HG02970 (cell line): ENCODE results near the gene RABGGTA.
A peak's percentile ranks its signal among the peaks of the same experiment; 100 is the strongest.
"Not testable (repeated sequence)": the region's sequence is repeated elsewhere in the genome, so short reads cannot be mapped to it uniquely, and the experiment has no call there.

Experiments used
- ATAC-seq: cut with Tn5 transposase; IDR thresholded peaks from one replicate; pipeline ENCODE4 v1.9.1; 2021; ENCODE audit warnings: mild to moderate bottlenecking, moderate library complexity, moderate number of reproducible peaks; ENCODE audit not compliant: unreplicated experiment, low FRiP score

Gene RABGGTA

DNA sequence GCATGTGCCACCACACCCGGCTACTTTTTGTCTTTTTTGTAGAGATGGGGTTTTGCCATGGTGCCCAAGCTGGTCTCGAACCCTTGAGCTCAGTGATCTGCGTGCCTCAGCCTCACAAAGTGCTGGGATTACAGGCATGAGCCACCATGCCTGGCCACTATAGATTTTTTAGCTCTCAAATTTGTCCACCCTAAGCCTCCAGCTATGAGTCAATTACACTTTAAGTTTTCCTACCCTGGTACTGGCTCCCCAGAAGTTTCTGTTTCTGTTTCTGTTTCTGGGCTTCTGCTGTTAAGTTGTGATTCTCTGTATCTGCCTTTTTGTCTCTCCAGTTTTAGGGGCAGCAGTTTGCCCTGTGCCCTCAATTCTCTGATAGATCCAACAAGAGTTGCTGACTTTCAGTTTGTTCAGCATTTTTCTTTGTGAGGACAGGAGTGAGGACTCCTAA is 24.6 kb downstream of the RABGGTA start:
- ATAC-seq, result no peak

GRCh38 chr14:24245350-24245749 is 26.0 kb downstream of the RABGGTA start:
- ATAC-seq, result not testable (repeated sequence)

- no peak for ATAC-seq
Observed at GRCh38 chr14:24243336-24243836, 28.0 kb downstream of the RABGGTA start.

DNA sequence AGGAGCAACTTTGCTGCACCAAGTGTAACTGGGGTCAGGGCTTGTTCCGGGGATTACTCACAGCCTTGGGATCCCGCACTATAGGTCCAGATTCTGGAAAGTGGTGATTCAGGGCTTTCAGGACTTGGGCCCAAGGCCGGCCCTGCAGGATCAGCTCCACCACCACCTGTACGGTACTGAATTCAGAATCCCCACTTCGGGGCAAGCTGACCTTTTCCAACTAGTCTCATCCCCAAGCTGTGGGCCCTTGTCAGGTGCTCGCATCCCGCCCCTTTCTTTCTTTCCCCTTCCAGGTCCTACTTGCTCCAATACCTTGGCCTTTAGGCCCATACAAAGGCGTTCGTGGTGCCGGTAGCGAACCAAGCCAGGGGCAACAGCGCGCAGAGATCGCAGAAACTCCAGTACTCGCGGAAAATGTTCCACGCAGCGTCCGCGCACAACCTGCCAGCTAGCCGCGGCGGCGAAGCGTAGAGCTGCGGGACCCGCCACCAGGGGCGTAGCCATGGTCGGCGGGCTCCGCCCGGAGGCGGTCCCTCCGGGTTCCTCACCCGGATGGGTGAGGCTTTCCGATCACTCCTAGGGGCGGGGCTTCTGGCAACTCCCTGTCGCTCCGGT is 29.5 kb downstream of the RABGGTA start:
- ATAC-seq, result peak; percentile 70

GRCh38 chr14:24240110-24240918 is 31.1 kb downstream of the RABGGTA start:
- no peak for ATAC-seq

- no peak for ATAC-seq
Observed at GRCh38 chr14:24238527-24239037, 32.8 kb downstream of the RABGGTA start.

DNA sequence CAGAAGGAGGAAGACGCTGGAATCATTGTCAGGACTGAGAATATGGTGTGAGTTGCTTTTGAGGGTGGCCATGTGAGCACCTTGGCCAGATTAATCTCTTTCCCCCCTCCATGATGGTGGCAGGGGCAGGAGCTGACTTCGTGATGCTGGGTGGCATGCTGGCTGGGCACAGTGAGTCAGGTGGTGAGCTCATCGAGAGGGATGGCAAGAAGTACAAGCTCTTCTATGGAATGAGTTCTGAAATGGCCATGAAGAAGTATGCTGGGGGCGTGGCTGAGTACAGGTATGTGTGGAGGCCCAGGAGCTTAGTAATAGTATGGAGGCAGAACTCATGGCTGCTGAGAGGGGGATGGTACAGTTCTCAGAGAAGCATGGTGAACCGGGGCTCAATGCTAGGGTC is 33.3 kb downstream of the RABGGTA start:
- no peak for ATAC-seq

GRCh38 chr14:24237463-24237955 is 33.9 kb downstream of the RABGGTA start:
- ATAC-seq, result no peak

DNA sequence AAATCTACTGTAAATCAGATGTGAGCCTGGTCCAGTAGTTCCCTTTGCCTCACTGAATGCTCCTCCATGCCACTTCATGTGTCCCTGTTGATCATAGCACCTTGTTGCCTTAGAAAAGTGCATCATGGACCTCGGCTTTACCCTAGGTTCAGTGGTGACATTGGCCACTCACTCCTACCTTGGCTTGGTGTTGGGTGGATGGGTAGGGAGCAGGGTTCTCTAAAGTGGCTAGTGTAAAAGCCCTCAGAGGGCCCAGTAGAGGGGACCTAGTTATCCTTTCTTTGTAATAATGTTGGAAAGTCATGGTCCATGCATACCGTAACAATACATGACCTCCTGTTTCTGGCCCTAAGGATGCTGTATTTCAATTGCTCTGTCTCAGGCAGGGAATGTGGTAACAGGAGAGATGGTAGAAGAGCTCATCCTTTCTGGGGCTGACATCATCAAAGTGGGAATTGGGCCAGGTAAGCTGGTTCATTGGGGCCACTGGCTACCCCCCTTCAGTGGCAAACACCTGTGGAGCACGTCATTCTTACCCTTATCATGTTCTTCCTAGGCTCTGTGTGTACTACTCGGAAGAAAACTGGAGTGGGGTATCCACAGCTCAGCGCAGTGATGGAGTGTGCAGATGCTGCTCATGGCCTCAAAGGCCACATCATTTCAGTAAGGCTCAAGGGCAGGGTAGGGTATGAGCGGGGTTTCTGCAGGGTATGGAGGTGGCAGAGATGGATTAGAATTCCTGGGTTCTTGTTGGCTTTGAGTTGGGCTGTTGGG is 34.5 kb downstream of the RABGGTA start:
- ATAC-seq, result no peak

DNA sequence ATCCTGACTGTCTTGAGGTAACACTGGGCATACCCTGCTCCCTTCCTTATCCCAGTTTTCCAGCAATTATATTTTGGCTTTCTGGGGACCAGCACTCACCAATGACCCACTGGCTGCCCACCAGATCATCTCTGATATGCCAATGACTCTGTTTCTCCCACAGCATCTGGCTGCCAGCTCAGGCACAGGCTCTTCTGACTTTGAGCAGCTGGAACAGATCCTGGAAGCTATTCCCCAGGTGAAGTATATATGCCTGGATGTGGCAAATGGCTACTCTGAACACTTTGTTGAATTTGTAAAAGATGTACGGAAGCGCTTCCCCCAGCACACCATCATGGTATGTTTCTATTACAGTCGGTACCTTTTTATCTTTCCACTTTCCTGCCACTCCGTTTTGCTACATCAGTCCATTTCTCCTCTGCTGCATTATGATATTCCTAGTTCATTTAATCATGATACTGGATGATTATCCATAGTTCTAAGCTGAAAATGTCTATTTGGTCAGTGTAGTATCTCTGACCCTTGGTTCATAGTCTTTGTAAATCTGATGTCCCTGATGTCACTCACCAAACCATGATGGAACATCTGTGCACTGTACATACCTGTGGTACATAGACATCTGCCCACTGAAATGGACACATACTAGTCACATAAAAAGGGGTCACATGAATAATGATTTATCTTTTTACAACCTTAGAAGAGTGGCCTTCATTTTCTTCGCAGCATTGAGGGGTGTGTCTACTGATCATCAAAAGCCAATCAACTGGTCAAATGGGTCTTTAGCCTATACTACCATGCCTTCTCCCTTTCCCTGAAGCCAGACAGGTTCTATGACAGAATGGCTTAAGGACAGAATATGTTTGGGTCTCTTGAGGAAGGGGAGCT is 35.4 kb downstream of the RABGGTA start:
- ATAC-seq, result no peak

DNA sequence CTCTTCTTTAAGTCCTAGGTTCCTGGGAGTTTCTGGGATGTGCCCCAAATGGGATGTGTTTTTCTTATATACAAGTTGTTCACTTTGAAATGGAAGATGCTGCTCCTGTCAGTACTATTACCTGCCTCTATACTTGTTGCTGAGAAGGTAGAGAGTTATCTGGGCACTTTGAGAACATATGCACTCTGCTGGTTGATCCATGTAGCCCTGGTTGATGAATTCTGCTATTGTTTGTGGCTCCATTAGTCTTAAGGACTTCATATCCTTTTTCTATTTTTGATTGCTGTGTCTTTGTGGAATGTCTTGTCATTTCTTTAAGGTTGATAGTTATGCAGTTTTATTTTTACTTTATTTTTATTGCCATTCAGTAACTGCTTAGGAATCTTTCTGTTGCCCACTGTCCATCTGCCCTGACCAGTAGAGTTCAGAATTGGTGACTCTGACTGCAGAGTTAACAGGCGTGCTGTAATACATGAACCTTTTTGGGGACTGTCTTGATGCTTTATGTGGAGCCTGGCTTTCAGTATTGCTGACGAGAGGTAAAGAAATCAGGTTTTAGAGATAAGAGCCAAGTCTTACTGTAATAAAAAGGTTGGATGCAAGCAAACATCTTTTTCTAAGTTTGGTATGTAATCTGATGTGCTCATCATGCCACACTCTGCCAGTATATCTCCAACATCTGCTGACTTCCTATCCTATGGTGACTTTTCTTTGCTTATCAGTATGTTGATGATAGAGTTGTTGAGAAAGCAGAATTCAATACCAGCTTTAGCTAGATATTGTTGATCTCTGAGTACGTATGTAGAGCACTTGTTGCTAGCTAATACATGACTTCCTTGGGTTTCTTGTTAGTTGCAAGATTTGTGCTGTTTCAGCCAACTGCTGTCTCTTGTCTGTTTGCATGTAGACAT is 37.0 kb downstream of the RABGGTA start:
- no peak for ATAC-seq

GRCh38 chr14:24233538-24233866 is 37.9 kb downstream of the RABGGTA start:
- ATAC-seq, result no peak

GRCh38 chr14:24232645-24233537 is 38.5 kb downstream of the RABGGTA start, which contains the start of gene GMPR2:
GMPR2 (plus strand) TSS chr14:24232929; CDS start chr14:24233254, 325 bp downstream.
- peak; percentile 45 for ATAC-seq

- peak; percentile 73 for ATAC-seq
Observed at GRCh38 chr14:24232121-24232644, 39.2 kb downstream of the RABGGTA start, which contains the start of gene NEDD8. NEDD8 (minus strand) TSS chr14:24232367; CDS start chr14:24232267, 100 bp downstream.

DNA sequence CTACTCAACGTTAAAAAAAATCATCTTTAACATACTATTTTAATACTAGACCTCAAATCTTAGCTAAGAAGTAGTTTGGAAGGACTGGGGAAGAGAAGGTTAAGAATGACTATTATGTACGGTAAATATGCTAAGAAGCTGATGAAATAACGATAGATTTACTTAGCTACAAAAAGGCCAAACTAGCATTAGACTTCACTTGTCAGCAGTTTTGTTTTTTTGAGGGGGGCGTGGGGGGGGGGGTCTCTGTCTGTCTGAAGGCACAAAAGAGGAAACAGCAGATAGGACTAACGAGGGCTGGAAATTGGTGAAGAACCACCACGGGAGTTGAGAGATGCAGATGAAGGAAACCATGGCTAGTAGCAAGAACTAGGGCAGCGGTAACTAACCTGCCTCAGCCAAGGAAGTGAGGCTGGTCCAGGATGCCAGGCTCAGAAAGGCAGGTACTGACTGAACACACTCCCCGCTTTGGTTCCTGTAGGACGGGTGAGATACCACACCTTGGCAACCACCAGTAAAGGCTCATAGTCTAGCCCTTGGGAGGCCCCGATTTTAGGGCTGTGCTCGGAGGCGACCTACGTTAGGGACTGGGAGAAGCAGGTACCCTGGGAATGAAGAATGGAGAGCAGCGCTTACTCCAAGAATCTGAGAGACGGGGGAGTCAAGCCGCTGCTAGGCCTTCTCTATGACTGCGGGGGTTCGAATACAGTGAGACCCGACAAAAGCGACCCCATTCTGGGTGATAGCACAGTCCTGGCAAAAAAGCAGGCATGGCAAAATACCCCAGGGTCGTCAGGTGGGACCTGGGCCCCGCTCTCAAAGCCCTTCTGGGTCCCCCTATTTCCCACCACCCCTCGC is 39.9 kb downstream of the RABGGTA start:
- no peak for ATAC-seq

- ATAC-seq, result no peak
Observed at GRCh38 chr14:24228902-24229301, 42.5 kb downstream of the RABGGTA start.
